Endothelial cell of umbilical vein (primary cell): ENCODE results near the gene GOLGA3. TPM values are rescaled to one million over a fixed set of nuclear protein-coding genes. Genes with fewer than 3 reads are reported as not detected.

Experiments
- BruUV-seq: library from RNA; stranded (reverse); fragments of 400-500 nt; replicated peaks from 2 replicates; lab custom pipeline; 2021; lab: Mats Ljungman, UMichigan
- CTCF ChIA-PET: fragments of 300-600, 350-600 bp; sonication (Branson Sonifier 250); formaldehyde crosslinking; loops from one replicate; lab custom pipeline; 2021; ENCODE audit warnings: antibody characterized with exemption, inconsistent platforms; lab: Charles Lee
- POLR2A ChIA-PET: fragments of 300-600, 350-600 bp; sonication (Branson Sonifier 250); formaldehyde crosslinking; loops from one replicate; lab custom pipeline; 2021; ENCODE audit warnings: antibody characterized with exemption, inconsistent platforms; lab: Charles Lee
- DNase-seq: peaks from one replicate; pipeline ENCODE4 v3.0.0-alpha.2; 2011; ENCODE audit warnings: low read depth, low spot score
- FAIRE-seq: peaks from 2 replicates; lab custom pipeline; 2011; peaks lifted over from hg19 to GRCh38; lab: Jason Lieb, UNC
- H2AFZ ChIP-seq: 2 replicates; pipeline ENCODE4 v1.6.0; 2012; ENCODE audit warnings: low read depth, low read length, control low read depth, inconsistent platforms
- H3K27ac ChIP-seq: 2 replicates; pipeline ENCODE4 v1.5.1; 2011; ENCODE audit warnings: low read depth, mild to moderate bottlenecking, control low read depth, low read length, moderate library complexity; ENCODE audit not compliant: insufficient read depth
- H3K27me3 ChIP-seq, 2 experiments: 2 replicates each; pipeline versions ENCODE4 v1.6.0 to v1.6.1; 2011; ENCODE audit warnings: low read length in 2 of 2, mixed read lengths in 1 of 2; ENCODE audit not compliant: control insufficient read depth in 2 of 2, insufficient read depth in 2 of 2
- H3K36me3 ChIP-seq, 2 experiments: 2 replicates in 1 of 2; 3 replicates in 1 of 2; pipeline ENCODE4 v1.5.1; 2011; ENCODE audit warnings: low read length in 2 of 2, mild to moderate bottlenecking in 1 of 2, moderate library complexity in 1 of 2; ENCODE audit not compliant: control insufficient read depth in 2 of 2, insufficient read depth in 2 of 2; ENCODE audit errors: extremely low read depth in 1 of 2
- H3K4me1 ChIP-seq: 3 replicates; pipeline ENCODE4 v1.5.1; 2011; ENCODE audit warnings: mild to moderate bottlenecking, low read length; ENCODE audit not compliant: control insufficient read depth, insufficient read depth; ENCODE audit errors: extremely low read depth
- H3K4me2 ChIP-seq: 2 replicates; pipeline ENCODE4 v1.6.1; 2011; ENCODE audit warnings: low read length, control low read depth, mixed read lengths; ENCODE audit not compliant: insufficient read depth
- H3K4me3 ChIP-seq, 3 experiments: fragments of 200-600 bp in 1 of 3; sonication (generic), shearing (Covaris generic) in 1 of 3; replicated peaks in 1 of 3; 2 replicates each; pipeline ENCODE4 v1.5.1; 2011 to 2016; ENCODE audit warnings: control low read depth in 3 of 3, low read length in 3 of 3, mild to moderate bottlenecking in 2 of 3, inconsistent platforms in 1 of 3, low read depth in 1 of 3, moderate library complexity in 1 of 3; ENCODE audit not compliant: insufficient read depth in 1 of 3
- H3K79me2 ChIP-seq: 2 replicates; pipeline ENCODE4 v1.6.0; 2012; ENCODE audit warnings: low read length, inconsistent platforms; ENCODE audit not compliant: control insufficient read depth, insufficient read depth
- H3K9ac ChIP-seq: replicated peaks from 2 replicates; pipeline ENCODE3; 2011; ENCODE audit warnings: low read length, control low read depth; ENCODE audit not compliant: insufficient read depth; ENCODE audit errors: extremely low read depth
- H3K9me1 ChIP-seq: replicated peaks from 3 replicates; pipeline ENCODE4 v1.6.0; 2011; ENCODE audit warnings: mild to moderate bottlenecking, low read length; ENCODE audit not compliant: control insufficient read depth, insufficient read depth; ENCODE audit errors: extremely low read depth
- H3K9me3 ChIP-seq: replicated peaks from 2 replicates; pipeline ENCODE4 v1.5.1; 2012; ENCODE audit warnings: low read length, inconsistent platforms; ENCODE audit not compliant: control insufficient read depth, insufficient read depth
- H4K20me1 ChIP-seq: replicated peaks from 2 replicates; pipeline ENCODE3; 2011; ENCODE audit warnings: mild to moderate bottlenecking, low read length; ENCODE audit not compliant: control insufficient read depth, insufficient read depth; ENCODE audit errors: extremely low read depth
- EZH2 ChIP-seq: IDR thresholded peaks from 2 replicates; pipeline ENCODE4 v1.6.1; 2012; ENCODE audit warnings: borderline replicate concordance, low read depth, mild to moderate bottlenecking, moderate library complexity, low read length, inconsistent platforms; ENCODE audit not compliant: severe bottlenecking
- FOS ChIP-seq: IDR thresholded peaks from 2 replicates; pipeline ENCODE4 v1.6.1; 2011; ENCODE audit warnings: mild to moderate bottlenecking, low read length, moderate library complexity, borderline replicate concordance; ENCODE audit not compliant: insufficient read depth
- JUN ChIP-seq: IDR thresholded peaks from 2 replicates; pipeline ENCODE4 v1.6.1; 2011; ENCODE audit warnings: borderline replicate concordance, low read depth; ENCODE audit not compliant: insufficient read length, insufficient read depth
- MYC ChIP-seq: IDR thresholded peaks from one replicate; pipeline ENCODE4 v1.6.1; 2011; ENCODE audit warnings: mild to moderate bottlenecking, low read depth, low read length
- POLR2AphosphoS5 ChIP-seq: IDR thresholded peaks from 2 replicates; pipeline ENCODE4 v1.6.1; 2012; ENCODE audit warnings: low read depth, mild to moderate bottlenecking, control low read depth, low read length, moderate library complexity; ENCODE audit not compliant: insufficient read depth
- dilution Hi-C: fragments of 300-500 bp; cut with MboI; formaldehyde crosslinking; loops from one replicate; pipeline ENCODE4 v1.15.0; 2019; ENCODE audit warnings: low sequenced_read_pairs; ENCODE audit not compliant: extremely low pct_ligation_motif_present
- intact Hi-C: fragments of 100-400 bp; cut with micrococcal nuclease; formaldehyde crosslinking; loops from one replicate; pipeline ENCODE4 v1.10.0; 2022
- polyA plus RNA-seq, 4 experiments: library from polyadenylated mRNA; depleted of rRNA in 3 of 4; stranded (reverse) in 3 of 4; unstranded in 1 of 4; fragments of >200 nt; gene quantifications; 2 replicates each; pipeline versions ENCODE4 v1.2.1 to v1.2.3, GENCODE V29; 2011 to 2012; ENCODE audit warnings: missing spikeins in 1 of 4
- total RNA-seq: library from RNA; stranded (reverse); gene quantifications from 2 replicates; pipeline ENCODE4 v1.2.3, GENCODE V29; 2021
- TF ChIP-seq, protein P1 (sequence below), 2 donors: IDR thresholded peaks; 1 replicate in 1 of 2; 2 replicates in 1 of 2; pipeline ENCODE4 v1.5.1; 2011; ENCODE audit warnings: low read length in 2 of 2, mild to moderate bottlenecking in 2 of 2, moderate library complexity in 2 of 2, control low read depth in 1 of 2, inconsistent platforms in 1 of 2, low read depth in 1 of 2; ENCODE audit not compliant: insufficient read depth in 1 of 2; ENCODE audit errors: extremely low read depth in 1 of 2
- TF ChIP-seq, protein P2 (sequence below): IDR thresholded peaks from 2 replicates; pipeline ENCODE4 v1.6.1; 2011; ENCODE audit not compliant: insufficient read depth, insufficient read length

The GOLGA3 gene
- total and polyA plus RNA-seq, 2 donors (not counting 3 experiments of a cell fraction or from before 2014, with no cell fraction given): 18.4 to 86.0 TPM

DNA sequence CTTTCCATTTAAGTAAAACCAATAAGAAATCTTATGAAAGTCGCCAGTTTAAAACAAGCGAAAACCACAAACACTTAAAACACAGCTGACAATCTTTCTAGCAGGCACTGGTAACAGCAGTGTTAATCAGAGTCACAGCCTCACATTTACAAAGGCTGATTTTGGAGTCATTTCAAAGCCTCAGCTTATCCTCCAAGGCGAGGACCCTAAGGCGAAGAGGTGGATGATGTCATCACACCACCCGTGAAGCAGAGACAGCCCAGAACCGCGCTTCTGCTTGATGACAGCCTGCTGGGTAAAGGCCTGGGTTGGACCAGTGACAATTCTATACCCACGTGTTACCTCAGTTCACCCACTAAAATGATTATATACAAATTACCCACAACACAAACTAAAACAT, 10.1 kb downstream of the GOLGA3 start:
- DNase-seq (no peak), FAIRE-seq (no peak)
- Histone ChIP-seq H3K27me3 (no peaks in the 10 kb centered on the region), H3K27ac (no peak overlapping the region), H3K9me1 (no peaks in the 10 kb centered on the region), H2AFZ (no peak overlapping the region), H3K9ac (no peak overlapping the region), H3K79me2 (peaks cover 17% of the 10 kb centered on the region), H3K9me3 (no peaks in the 10 kb centered on the region), H3K4me1 (no peaks in the 10 kb centered on the region), H3K4me2 (no peak overlapping the region), H3K36me3 (peaks cover 19 to 40% of the 10 kb centered on the region in 2 experiments), H4K20me1 (peaks cover 2% of the 10 kb centered on the region), H3K4me3 (no peak overlapping the region)
- ChIA-PET CTCF (interaction anchor here (0.8 kb wide), 1 partner anchor 10 kb away, joined by 3 read pairs; the partner anchor contains the start of gene GOLGA3), POLR2A (no interaction called here)
- intact Hi-C loops (no loop called here), dilution Hi-C loops (no loop called here)
- TF ChIP-seq JUN (no peak), MYC (no peak), FOS (no peak), EZH2 (no peak), POLR2AphosphoS5 (no peak)
- TF ChIP-seq, protein P1, sequence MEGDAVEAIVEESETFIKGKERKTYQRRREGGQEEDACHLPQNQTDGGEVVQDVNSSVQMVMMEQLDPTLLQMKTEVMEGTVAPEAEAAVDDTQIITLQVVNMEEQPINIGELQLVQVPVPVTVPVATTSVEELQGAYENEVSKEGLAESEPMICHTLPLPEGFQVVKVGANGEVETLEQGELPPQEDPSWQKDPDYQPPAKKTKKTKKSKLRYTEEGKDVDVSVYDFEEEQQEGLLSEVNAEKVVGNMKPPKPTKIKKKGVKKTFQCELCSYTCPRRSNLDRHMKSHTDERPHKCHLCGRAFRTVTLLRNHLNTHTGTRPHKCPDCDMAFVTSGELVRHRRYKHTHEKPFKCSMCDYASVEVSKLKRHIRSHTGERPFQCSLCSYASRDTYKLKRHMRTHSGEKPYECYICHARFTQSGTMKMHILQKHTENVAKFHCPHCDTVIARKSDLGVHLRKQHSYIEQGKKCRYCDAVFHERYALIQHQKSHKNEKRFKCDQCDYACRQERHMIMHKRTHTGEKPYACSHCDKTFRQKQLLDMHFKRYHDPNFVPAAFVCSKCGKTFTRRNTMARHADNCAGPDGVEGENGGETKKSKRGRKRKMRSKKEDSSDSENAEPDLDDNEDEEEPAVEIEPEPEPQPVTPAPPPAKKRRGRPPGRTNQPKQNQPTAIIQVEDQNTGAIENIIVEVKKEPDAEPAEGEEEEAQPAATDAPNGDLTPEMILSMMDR (IDR thresholded peaks at IDR 0.05; ENCODE audit: extremely low read depth in 1 of 2, insufficient read depth in 1 of 2, low read depth in 1 of 2, low read length in 2 of 2): no peak
- no TSS peak for BruUV-seq

DNA sequence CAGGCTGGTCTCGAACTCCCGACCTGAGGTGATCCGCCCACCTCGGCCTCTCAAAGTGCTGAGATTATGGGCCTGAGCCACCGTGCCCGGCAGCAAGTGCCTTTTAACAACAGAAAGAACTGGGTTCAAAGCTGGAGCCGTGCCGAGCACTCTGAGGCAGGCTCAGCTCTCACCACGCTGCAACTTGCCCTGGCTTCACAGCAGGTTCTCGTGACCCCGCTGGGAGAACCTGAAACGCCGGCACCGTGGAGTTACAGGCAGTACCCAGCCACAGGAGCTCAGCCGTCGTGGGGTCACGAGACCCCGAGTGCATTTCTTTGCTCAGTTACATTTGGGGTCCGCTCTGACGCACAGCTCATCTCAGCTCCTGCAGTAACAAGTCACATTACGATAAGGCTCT, 14.4 kb downstream of the GOLGA3 start:
- H3K27ac ChIP-seq: no peak overlapping the region
- intact Hi-C loops (no loop called here), dilution Hi-C loops (no loop called here)
- H4K20me1 ChIP-seq: no peaks in the 10 kb centered on the region
- no peaks in the 10 kb centered on the region for H3K4me1 ChIP-seq
- no peak overlapping the region for H2AFZ ChIP-seq
- no TSS peak for BruUV-seq
- FAIRE-seq (no peak), DNase-seq (no peak)
- no peak overlapping the region for H3K9ac ChIP-seq
- H3K9me1 ChIP-seq: no peaks in the 10 kb centered on the region
- TF ChIP-seq, protein P1 (IDR thresholded peaks at IDR 0.05; ENCODE audit: extremely low read depth in 1 of 2, insufficient read depth in 1 of 2, low read depth in 1 of 2, low read length in 2 of 2): no peak
- no peak for TF ChIP-seq JUN
- TF ChIP-seq, protein P2, sequence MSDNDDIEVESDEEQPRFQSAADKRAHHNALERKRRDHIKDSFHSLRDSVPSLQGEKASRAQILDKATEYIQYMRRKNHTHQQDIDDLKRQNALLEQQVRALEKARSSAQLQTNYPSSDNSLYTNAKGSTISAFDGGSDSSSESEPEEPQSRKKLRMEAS: no peak
- TF ChIP-seq FOS: no peak
- TF ChIP-seq MYC: no peak
- H3K4me3 ChIP-seq: no peak overlapping the region
- H3K79me2 ChIP-seq: peaks cover 3% of the 10 kb centered on the region
- peaks cover 18 to 45% of the 10 kb centered on the region in 2 experiments for H3K36me3 ChIP-seq
- no peaks in the 10 kb centered on the region for H3K27me3 ChIP-seq
- no peaks in the 10 kb centered on the region for H3K9me3 ChIP-seq
- CTCF ChIA-PET: no interaction called here
- no peak overlapping the region for H3K4me2 ChIP-seq
- POLR2A ChIA-PET: no interaction called here
